Fibroblast of the conjunctiva (primary cell): ENCODE results near the gene FXYD5.
"Not testable (repeated sequence)": the region's sequence is repeated elsewhere in the genome, so short reads cannot be mapped to it uniquely, and the experiment has no call there.

ENCODE experiments used
- DNase-seq: peaks from one replicate; pipeline ENCODE4 v3.0.0-alpha.2; 2010; ENCODE audit warnings: low read depth

FXYD5 gene

GRCh38 chr19:35138305-35138892 is 16.1 kb upstream of the FXYD5 start, which contains the start of gene FXYD1:
FXYD1 (plus strand) TSS chr19:35138824; CDS start chr19:35140080, 1,256 bp downstream.
- DNase-seq = no peak

DNA sequence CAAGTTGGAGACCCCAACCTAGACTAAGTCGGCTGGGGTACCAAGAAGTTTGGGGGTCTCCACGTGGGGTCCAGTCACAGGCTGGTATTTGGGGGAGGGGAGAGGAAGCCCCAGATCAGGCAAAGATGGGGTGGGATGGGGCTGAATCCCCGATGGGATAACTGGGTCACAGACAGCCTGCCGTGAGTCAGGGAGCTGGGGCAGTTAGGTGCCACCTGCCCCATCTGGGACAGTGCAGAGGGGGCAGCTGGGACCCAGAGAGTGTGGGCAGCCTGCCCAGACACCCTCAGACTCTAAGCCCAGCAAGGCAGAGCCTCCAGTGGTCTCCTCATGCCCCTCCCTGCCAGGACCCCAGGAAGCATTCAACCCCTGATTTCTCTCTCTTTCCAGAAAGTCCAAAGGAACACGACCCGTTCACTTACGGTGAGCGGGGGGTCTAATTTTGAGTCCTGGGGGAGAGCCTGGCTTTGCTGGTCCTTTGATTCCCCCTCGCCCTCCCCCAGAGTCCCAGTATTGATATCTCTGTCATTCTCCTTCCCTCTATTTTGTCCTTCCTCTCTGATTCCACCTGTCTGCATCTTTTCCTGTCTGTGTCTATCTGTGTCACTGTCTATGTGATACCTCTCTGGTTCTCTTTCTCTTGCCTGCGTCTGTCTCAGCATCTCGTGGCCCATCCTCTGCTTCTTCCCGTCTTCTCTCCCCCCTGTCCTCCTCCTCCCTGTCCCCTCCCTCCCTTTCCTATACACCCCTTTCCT is 14.2 kb upstream of the FXYD5 start:
- no peak for DNase-seq

- peak; percentile 79 for DNase-seq
Observed at GRCh38 chr19:35140962-35141836, 13.3 kb upstream of the FXYD5 start.

- DNase-seq = no peak
Observed at GRCh38 chr19:35141837-35142605, 12.5 kb upstream of the FXYD5 start.

DNA sequence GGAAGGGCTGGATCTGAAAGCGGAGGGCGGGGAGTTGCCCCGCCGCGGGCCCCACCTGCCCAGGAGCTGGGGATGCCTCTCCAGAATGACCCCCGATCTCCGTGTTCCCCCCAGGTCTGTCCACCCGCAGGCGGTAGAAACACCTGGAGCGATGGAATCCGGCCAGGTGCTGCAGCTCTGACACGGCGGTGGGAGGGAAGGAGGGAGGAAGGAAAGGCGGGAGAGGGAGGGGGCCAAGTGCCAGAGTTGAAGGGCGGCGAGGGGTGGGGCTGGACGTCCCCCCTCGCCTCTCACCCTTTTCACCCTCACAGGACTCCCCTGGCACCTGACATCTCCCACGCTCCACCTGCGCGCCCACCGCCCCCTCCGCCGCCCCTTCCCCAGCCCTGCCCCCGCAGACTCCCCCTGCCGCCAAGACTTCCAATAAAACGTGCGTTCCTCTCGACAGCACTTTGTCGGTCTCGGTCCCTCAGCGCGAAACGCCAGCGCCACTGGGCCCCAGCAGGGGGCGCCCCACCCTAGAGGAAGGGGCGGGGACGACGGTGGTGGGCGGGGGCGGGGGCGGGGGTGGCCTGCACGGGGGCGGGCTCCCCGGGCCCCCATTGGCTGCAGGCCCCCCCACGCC is 11.8 kb upstream of the FXYD5 start:
- DNase-seq = no peak

- DNase-seq = no peak
Observed at GRCh38 chr19:35143231-35143715, 11.3 kb upstream of the FXYD5 start, which contains the start of gene FXYD7. FXYD7 (plus strand) TSS chr19:35143255; CDS start chr19:35143334, 79 bp downstream.

DNA sequence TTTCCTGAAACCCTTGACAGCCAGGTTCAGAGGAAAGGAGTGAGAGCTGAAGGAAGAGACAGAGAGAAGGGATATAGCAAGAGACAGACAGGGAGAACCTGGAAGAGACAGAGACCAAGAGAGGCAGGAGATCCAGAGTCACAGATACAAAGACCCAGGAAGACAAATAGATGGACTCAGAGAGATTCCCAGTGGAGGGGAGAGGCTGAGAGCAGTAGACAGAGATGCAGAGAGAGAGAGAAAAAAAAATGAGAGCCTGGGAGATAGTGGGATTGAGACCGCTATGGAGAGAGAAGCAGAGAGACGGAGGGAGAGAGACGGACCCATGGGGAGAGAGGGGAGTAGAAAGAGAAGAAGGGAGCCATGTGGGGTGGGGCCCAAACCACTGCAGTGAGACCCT is 10.7 kb upstream of the FXYD5 start:
- no peak for DNase-seq

GRCh38 chr19:35144259-35144599 is 10.3 kb upstream of the FXYD5 start:
- DNase-seq = no peak

DNA sequence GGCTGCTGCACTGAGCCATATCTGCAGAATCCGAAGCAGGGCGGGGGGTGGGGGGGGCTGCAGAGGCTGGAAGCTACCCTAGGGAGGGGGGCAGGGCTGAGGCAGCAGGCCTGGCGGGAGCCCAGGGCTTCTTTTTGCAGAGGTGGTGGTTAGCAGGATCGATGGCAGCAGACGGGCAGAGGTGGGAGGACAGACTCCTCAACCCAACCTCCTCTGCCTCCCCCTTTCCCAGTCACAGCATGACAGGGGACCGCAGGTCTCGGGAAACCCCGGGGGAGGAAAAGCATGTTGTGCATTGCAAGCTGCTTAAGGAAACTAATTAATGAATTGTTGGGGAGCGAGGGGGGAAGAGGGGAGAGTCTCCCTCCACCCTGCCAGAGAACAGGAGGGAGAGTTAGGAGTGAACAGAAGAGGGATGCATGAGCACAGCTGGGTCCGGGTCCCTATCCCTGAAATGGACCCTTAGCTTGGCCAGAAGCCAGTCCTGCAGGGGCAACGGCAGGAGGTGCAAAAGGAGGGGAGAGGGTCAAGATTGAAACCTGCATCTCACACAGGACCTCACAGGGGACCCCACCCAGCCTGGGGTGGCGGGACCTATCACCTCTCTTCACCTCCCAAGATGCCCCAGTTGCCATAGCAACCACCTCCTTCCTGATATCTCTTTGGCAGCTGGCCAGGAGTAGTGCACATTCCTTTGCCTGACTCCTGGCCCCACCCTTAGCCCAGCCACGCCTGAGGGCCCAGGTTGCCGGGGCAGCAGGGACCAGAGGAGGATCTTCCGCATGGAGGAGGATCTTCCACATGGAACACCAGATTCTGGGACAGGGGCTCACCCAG is 9.7 kb upstream of the FXYD5 start:
- no peak for DNase-seq

- DNase-seq = no peak
Observed at GRCh38 chr19:35146746-35147459, 7.6 kb upstream of the FXYD5 start.

DNA sequence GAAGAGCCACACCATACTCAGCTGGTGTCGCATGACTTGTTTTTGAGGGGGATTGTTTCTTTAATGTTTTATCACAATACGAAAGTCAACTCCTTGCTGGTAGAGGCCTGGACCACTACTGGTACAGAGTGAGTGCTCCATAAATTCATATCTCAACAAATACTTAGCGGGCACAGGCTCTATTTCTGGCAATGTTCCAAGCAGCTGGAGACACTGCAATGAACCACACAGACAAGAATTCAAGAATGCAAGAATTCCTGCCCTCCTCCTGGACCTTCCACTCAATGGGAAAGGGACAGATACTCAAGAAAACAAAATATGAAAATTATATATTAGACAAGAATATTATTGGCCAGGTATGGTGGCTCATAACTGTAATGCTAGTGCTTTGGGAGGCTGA is 5.1 kb upstream of the FXYD5 start:
- no peak for DNase-seq

DNA sequence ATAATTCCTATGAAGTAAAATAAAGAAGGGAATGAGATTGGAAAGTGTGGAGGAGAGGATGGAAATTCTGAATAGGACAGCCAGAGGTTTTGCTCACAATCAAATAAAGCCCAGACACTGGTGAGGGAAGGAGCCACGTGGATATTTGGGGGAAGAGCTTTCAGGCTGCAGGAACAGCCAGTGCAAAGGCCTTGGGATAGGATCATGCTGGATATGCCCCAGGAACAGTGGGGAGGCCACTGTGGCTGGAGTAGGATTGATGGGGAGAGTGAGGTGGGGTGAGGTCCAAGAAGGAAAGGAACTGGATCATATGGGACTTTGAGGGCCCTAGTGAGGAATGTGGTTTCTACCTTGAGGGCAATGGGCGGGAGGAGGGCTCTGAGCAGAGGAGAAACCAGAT is 4.1 kb upstream of the FXYD5 start:
- DNase-seq = no peak

GRCh38 chr19:35151273-35152065 is 3.1 kb upstream of the FXYD5 start:
- no peak for DNase-seq

- DNase-seq = not testable (repeated sequence)
Observed at GRCh38 chr19:35153129-35153522, 1.4 kb upstream of the FXYD5 start.

DNA sequence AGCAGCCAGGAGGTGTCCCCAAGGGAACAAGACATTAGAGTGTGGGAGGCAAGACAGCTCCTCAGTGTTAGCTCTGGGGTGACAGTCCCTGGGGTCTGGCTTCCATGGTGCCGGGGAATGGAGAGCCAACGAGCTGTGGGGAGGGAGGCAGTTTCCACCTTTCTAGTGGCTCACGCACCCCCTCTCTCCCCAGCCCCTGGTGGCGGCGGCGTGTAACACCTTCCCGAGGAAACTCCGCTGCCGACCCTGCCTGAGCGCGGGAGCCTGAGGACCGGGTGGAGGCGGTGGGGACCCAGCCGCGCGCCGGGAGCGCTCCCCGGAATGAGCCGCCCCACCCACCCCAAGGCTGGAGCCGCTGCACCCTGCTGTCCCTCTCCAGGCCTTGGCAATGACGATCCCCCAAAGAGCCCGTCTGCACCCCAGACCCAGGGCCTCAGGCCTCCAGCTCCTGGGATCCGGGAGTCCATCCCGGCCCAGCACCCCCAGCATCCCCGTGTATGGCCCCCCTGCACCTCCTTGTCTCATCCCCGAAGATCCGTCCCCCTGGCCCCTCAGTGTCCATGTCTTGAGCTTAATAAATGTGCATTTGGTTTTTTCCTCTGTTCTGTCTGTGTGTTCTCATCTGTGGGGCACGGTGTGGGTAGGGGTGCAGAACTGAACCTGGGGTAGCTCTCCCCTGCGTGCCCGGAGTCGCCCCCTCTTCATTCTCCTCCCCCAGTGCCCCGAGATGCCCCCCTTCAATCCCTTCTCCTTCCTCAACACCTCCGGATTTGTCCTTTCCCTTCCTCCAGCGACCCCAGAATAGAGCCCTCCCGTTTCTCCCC is 622 bp upstream of the FXYD5 start:
- no peak for DNase-seq

DNA sequence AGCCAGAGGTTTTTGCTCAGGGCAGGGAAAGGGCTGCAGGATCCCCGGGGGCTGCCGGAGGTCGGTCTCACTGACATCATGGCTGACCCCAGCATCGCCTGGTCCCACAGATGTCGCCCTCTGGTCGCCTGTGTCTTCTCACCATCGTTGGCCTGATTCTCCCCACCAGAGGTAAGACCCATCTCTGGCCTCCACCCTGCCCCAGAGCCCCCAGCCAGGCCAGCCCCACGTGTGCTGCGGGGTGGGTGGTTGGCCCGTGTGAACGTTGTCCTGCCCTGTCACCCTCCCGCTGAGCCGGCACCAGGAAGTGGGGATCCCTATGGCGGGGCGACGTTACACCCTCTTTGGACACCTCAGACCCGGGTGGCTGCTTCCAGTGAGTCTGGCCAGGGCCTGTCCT is 906 bp downstream of the FXYD5 start:
- DNase-seq = no peak

DNA sequence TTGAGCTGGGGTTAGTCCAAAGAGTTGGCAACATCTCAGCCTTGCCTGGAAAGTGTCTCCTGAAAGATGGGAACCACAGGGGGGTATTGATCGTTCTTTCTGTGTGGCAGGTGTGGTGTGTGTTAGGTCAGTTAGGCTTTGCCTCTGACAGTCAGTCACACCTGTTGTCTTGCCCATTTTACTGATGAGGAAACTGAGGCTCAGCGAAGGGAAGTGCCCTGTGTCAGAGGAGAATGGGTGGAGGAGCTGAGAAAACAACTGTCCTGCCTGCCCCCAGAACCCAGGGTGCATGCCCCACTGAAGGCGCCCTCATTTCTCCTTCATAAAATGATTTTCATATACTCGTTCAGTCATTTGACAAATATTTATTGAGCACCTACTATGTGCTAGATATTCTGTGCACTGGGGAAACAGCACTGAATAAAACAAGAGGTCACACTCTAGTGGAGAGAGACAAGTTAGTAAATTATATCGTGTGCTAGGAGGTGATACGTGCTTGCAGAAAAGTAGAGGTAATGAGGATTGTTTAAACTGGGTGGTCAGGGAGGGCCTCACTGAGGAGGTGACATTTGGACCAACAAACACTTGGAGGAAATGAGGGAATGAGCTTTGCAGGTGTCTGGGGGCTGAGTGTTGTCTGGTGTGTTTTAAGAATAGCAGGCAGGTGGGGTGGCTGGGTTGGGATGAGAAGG is 1.6 kb downstream of the FXYD5 start:
- DNase-seq = no peak

DNA sequence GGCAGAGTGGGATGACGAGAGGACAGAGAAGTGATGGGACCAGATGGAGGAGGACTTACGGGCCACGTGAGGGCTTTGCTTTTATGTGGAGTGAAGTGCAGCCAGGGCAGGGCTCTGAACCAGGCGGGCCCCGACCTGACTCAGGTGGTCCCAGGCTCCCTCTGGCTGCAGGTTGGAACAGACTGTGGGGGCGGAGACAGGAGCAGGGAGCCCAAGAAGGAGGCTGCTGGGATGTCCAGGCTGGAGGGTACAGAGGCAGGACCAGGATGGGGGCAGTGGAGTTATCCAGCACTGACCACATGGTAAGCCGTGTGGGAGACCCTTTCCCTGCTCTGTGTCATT is 2.1 kb downstream of the FXYD5 start:
- DNase-seq = no peak
